Thyroid gland (tissue), 4 donors: ENCODE measurements around the gene KLHL18. TPM values are rescaled to one million over a fixed set of nuclear protein-coding genes. Genes with fewer than 3 reads are reported as not detected.

ENCODE experiments used
- DNase-seq, 2 donors: peaks; one replicate each; pipeline ENCODE4 v3.0.0-alpha.2; 2019
- H3K27ac ChIP-seq, 3 donors: fragments of 200-600 bp; sonication (generic); 1 replicate in 2 of 3; 2 replicates in 1 of 3; pipeline ENCODE4 v1.5.1; 2016 to 2019; ENCODE audit warnings: mild to moderate bottlenecking in 1 of 3, moderate library complexity in 1 of 3
- H3K27me3 ChIP-seq: fragments of 200-600 bp; sonication (generic); one replicate; pipeline ENCODE4 v1.5.1; 2019
- H3K36me3 ChIP-seq, 2 donors: fragments of 200-600 bp; sonication (generic); one replicate each; pipeline ENCODE4 v1.5.1; 2016 to 2019
- H3K4me1 ChIP-seq, 2 donors: fragments of 200-600 bp; sonication (generic); one replicate each; pipeline ENCODE4 v1.5.1; 2017 to 2019
- H3K4me3 ChIP-seq, 3 donors: fragments of 200-600 bp; sonication (generic); replicated peaks in 1 of 3; 1 replicate in 2 of 3; 2 replicates in 1 of 3; pipeline ENCODE4 v1.5.1; 2016; ENCODE audit warnings: mild to moderate bottlenecking in 1 of 3
- H3K9me3 ChIP-seq: fragments of 200-600 bp; sonication (generic); one replicate; pipeline ENCODE4 v1.5.1; 2017
- CTCF ChIP-seq, 6 experiments: fragments of 200-600 bp in 3 of 6; fragments of 450-650 bp in 3 of 6; sonication (generic) in 3 of 6; IDR thresholded peaks; one replicate each; pipeline ENCODE4 v1.5.1; 2016 to 2019; ENCODE audit warnings: antibody characterized with exemption in 6 of 6, mild to moderate bottlenecking in 2 of 6, inconsistent platforms in 1 of 6, moderate library complexity in 1 of 6
- POLR2A ChIP-seq, 2 donors: fragments of 450-650 bp; IDR thresholded peaks; one replicate each; pipeline ENCODE4 v1.6.1; 2017; ENCODE audit warnings: antibody characterized with exemption in 2 of 2, mild to moderate bottlenecking in 2 of 2, moderate library complexity in 1 of 2
- WGBS, 2 donors: methylation state at CpG; one replicate each; pipeline ENCODE4 v1.1.5; 2017; 5-methylcytosine and 5-hydroxymethylcytosine counted together
- intact Hi-C: fragments of 100-400 bp; cut with DNase I; formaldehyde crosslinking; loops from one replicate; pipeline ENCODE4 v1.15.1; 2023
- total RNA-seq, 4 donors: library from RNA; depleted of rRNA; stranded (reverse); fragments of >200 nt; gene quantifications; one replicate each; pipeline ENCODE4 v1.2.3, GENCODE V29; 2016

KLHL18 gene
- total RNA-seq, 4 donors from 2014 or later, result 25.2 to 38.7 (median 30.6) TPM

GRCh38 chr3:47344971-47345370 lies 62.2 kb downstream of the KLHL18 start:
- H3K4me1 ChIP-seq, result no peaks in the 10 kb centered on the region
- no peak overlapping the region for H3K27ac ChIP-seq
- intact Hi-C loops, result no loop called here
- no peaks in the 10 kb centered on the region for H3K27me3 ChIP-seq
- 75 to 82% methylated on average over 6 of the region's 6 CpGs for WGBS, 2 donors
- DNase-seq, result no peak
- TF ChIP-seq CTCF (IDR thresholded peaks at IDR 0.05) (no peak), POLR2A (IDR thresholded peaks at IDR 0.05) (no peak)
- H3K4me3 ChIP-seq, result no peak overlapping the region
- no peaks in the 10 kb centered on the region for H3K9me3 ChIP-seq
- peaks cover 21 to 37% of the 10 kb centered on the region in 2 donors for H3K36me3 ChIP-seq

- Histone ChIP-seq H3K4me1 (no peaks in the 10 kb centered on the region), H3K27ac (no peak overlapping the region), H3K36me3 (peaks cover 8 to 30% of the 10 kb centered on the region in 2 donors), H3K4me3 (no peak overlapping the region), H3K9me3 (no peaks in the 10 kb centered on the region), H3K27me3 (no peaks in the 10 kb centered on the region)
- TF ChIP-seq POLR2A (IDR thresholded peaks at IDR 0.05), result no peak
- no peak for TF ChIP-seq CTCF (IDR thresholded peaks at IDR 0.05)
- DNase-seq, result no peak
- 73 to 77% methylated on average over 4 of the region's 4 CpGs for WGBS, 2 donors
- intact Hi-C loops, result no loop called here
Observed at GRCh38 chr3:47347217-47347801, 64.6 kb downstream of the KLHL18 start.

DNA sequence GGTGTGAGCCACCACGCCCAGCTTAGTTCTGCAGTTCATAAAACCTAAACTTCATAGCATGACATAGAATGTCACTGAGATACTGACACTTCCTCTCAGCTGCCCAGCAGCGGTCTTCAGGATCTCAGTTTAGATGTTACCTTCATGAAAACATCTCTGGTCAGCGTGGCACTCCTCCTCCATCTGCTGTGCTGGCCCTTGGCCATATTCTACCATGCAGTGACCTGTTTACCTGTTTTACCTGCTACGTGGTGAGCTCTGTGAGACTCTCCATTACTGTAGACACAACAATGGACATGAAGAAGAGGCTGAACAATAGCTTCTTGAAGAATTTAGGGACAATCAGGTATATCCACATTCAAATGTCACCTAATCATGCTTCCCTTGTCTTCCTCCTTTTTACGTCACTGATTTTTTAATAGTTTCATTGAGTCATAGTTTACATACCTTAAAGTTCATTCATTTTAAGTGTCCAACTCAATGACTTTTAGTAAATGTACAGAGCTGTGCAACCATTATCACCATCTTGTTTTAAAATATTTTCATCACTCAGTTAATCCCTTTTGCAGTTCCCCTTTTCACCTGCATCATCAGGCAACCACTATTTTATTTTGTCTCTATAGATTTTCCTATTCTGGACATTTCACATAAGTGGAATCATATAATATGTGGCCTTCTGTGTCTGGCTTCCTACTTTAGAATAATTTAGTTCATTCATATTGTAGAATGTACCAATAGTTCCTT lies 65.8 kb downstream of the KLHL18 start:
- Histone ChIP-seq H3K36me3 (peaks cover 4 to 23% of the 10 kb centered on the region in 2 donors), H3K27me3 (no peaks in the 10 kb centered on the region), H3K4me1 (no peaks in the 10 kb centered on the region), H3K4me3 (no peak overlapping the region), H3K9me3 (no peaks in the 10 kb centered on the region), H3K27ac (no peak overlapping the region)
- WGBS, 2 donors, result 94 to 97% methylated on average over 5 of the region's 5 CpGs
- TF ChIP-seq CTCF (IDR thresholded peaks at IDR 0.05) (no peak), POLR2A (IDR thresholded peaks at IDR 0.05) (no peak)
- DNase-seq, result no peak
- intact Hi-C loops, result no loop called here

- no peaks in the 10 kb centered on the region for H3K4me1 ChIP-seq
- H3K4me3 ChIP-seq, result no peak overlapping the region
- no peaks in the 10 kb centered on the region for H3K9me3 ChIP-seq
- no peak for DNase-seq
- no peak overlapping the region for H3K27ac ChIP-seq
- 80 to 89% methylated on average over 3 of the region's 3 CpGs for WGBS, 2 donors
- TF ChIP-seq CTCF (IDR thresholded peaks at IDR 0.05) (no peak), POLR2A (IDR thresholded peaks at IDR 0.05) (no peak)
- H3K27me3 ChIP-seq, result no peaks in the 10 kb centered on the region
- no peaks in the 10 kb centered on the region for H3K36me3 ChIP-seq
- intact Hi-C loops, result no loop called here
Observed at GRCh38 chr3:47355010-47355409, 72.3 kb downstream of the KLHL18 start.

GRCh38 chr3:47356201-47356600 lies 73.5 kb downstream of the KLHL18 start:
- TF ChIP-seq POLR2A (IDR thresholded peaks at IDR 0.05) (no peak), CTCF (IDR thresholded peaks at IDR 0.05) (no peak)
- H3K4me1 ChIP-seq, result no peaks in the 10 kb centered on the region
- DNase-seq, result no peak
- H3K9me3 ChIP-seq, result no peaks in the 10 kb centered on the region
- H3K36me3 ChIP-seq, result no peaks in the 10 kb centered on the region
- H3K27me3 ChIP-seq, result no peaks in the 10 kb centered on the region
- intact Hi-C loops, result no loop called here
- 88 to 91% methylated on average over 31 of the region's 31 CpGs for WGBS, 2 donors
- no peak overlapping the region for H3K27ac ChIP-seq
- H3K4me3 ChIP-seq, result no peak overlapping the region
